Small intestine (tissue), 7 donors: ENCODE measurements around the gene DEF6. TPM values are rescaled to one million over a fixed set of nuclear protein-coding genes. Genes with fewer than 3 reads are reported as not detected.
A peak's percentile ranks its signal among the peaks of the same experiment; 100 is the strongest.

Source experiments
- DNase-seq, 2 donors: peaks; one replicate each; pipeline versions ENCODE4 v3.0.0 to v3.0.0-alpha.2; 2013
- FAIRE-seq: peaks from 2 replicates; lab custom pipeline; 2012; peaks lifted over from hg19 to GRCh38; lab: Jason Lieb, UNC
- H3K27ac ChIP-seq, 3 donors: one replicate each; pipeline ENCODE4 v1.5.1; 2013; ENCODE audit warnings: low read length in 2 of 3, mild to moderate bottlenecking in 2 of 3, control low read depth in 1 of 3, inconsistent platforms in 1 of 3, low read depth in 1 of 3, moderate library complexity in 1 of 3
- H3K27me3 ChIP-seq, 3 donors: one replicate each; pipeline ENCODE4 v1.6.1; 2013; ENCODE audit warnings: low read length in 3 of 3, inconsistent platforms in 1 of 3; ENCODE audit not compliant: control insufficient read depth in 3 of 3, insufficient read depth in 3 of 3
- H3K36me3 ChIP-seq, 3 donors: one replicate each; pipeline ENCODE4 v1.6.1; 2013; ENCODE audit warnings: low read length in 3 of 3, inconsistent platforms in 1 of 3, low read depth in 1 of 3, mild to moderate bottlenecking in 1 of 3, moderate library complexity in 1 of 3; ENCODE audit not compliant: control insufficient read depth in 3 of 3, insufficient read depth in 2 of 3
- H3K4me1 ChIP-seq, 3 donors: one replicate each; pipeline ENCODE4 v1.6.1; 2013; ENCODE audit warnings: low read length in 2 of 3, inconsistent platforms in 1 of 3, low read depth in 1 of 3, mild to moderate bottlenecking in 1 of 3, moderate library complexity in 1 of 3; ENCODE audit not compliant: control insufficient read depth in 3 of 3, insufficient read depth in 2 of 3
- H3K4me3 ChIP-seq, 3 donors: one replicate each; pipeline ENCODE4 v1.5.1; 2013; ENCODE audit warnings: low read length in 3 of 3, control low read depth in 1 of 3, inconsistent platforms in 1 of 3, low read depth in 1 of 3, mild to moderate bottlenecking in 1 of 3, moderate library complexity in 1 of 3
- H3K9me3 ChIP-seq, 2 donors: one replicate each; pipeline ENCODE4 v1.6.1; 2013; ENCODE audit warnings: low read depth in 1 of 2, low read length in 1 of 2; ENCODE audit not compliant: control insufficient read depth in 2 of 2, insufficient read depth in 1 of 2
- WGBS, 3 donors: extraction: QIAGEN DNeasy Blood & Tissue Kit; methylation state at CpG; one replicate each; pipeline ENCODE4 v1.1.7; 2013; 5-methylcytosine and 5-hydroxymethylcytosine counted together
- polyA plus RNA-seq, 4 donors: library from polyadenylated mRNA; stranded (reverse) in 3 of 4; unstranded in 1 of 4; fragments of 200-250 nt in 3 of 4; fragments of 120-200 nt in 1 of 4; gene quantifications; one replicate each; pipeline versions ENCODE4 v1.2.1 to v1.2.3, GENCODE V29; 2013
- donor health status: healthy with polysubstance abuse.
- donor health status: control.
- donor health status: control.
- donor health status: Bipolar disorder and iron deficiency.
- donor health status: healthy.

The DEF6 gene
- polyA plus RNA-seq, 4 donors: 4.7 to 16.2 (median 12.3) TPM

- WGBS, 3 donors: 91 to 95% (median 93%) methylated on average over 12 of the region's 12 CpGs
- DNase-seq: no peak
- no peak for FAIRE-seq
- Histone ChIP-seq H3K36me3 (peaks cover 14 to 83% (median 18%) of the 10 kb centered on the region in 3 donors), H3K4me3 (no peak overlapping the region), H3K9me3 (no peaks in the 10 kb centered on the region), H3K4me1 (no peaks in the 10 kb centered on the region), H3K27me3 (no peaks in the 10 kb centered on the region), H3K27ac (no peak overlapping the region)
Measured at GRCh38 chr6:35287671-35288396, 9.8 kb upstream of the DEF6 start.

GRCh38 chr6:35288834-35289233, 8.8 kb upstream of the DEF6 start:
- no peak for DNase-seq
- Histone ChIP-seq H3K36me3 (peaks cover 14 to 87% (median 24%) of the 10 kb centered on the region in 3 donors), H3K4me3 (no peak overlapping the region), H3K4me1 (no peaks in the 10 kb centered on the region), H3K27me3 (no peaks in the 10 kb centered on the region), H3K9me3 (no peaks in the 10 kb centered on the region), H3K27ac (no peak overlapping the region)
- no peak for FAIRE-seq
- 70 to 73% (median 73%) methylated on average over 4 of the region's 4 CpGs for WGBS, 3 donors

GRCh38 chr6:35291491-35291890, 6.1 kb upstream of the DEF6 start:
- H3K36me3 ChIP-seq: peaks cover 11 to 93% (median 24%) of the 10 kb centered on the region in 3 donors
- FAIRE-seq: no peak

GRCh38 chr6:35292494-35292893, 5.1 kb upstream of the DEF6 start:
- 73 to 83% (median 74%) methylated on average over 15 of the region's 15 CpGs for WGBS, 3 donors
- H3K27me3 ChIP-seq: no peaks in the 10 kb centered on the region
- peaks cover 10 to 88% (median 24%) of the 10 kb centered on the region in 3 donors for H3K36me3 ChIP-seq
- no peak for DNase-seq
- H3K9me3 ChIP-seq: no peaks in the 10 kb centered on the region
- no peak overlapping the region for H3K27ac ChIP-seq
- no peak overlapping the region for H3K4me3 ChIP-seq
- peaks cover 0 to 6% (median 0%) of the 10 kb centered on the region in 3 donors for H3K4me1 ChIP-seq
- FAIRE-seq: no peak

More at GRCh38 chr6:35291491-35291890, 6.1 kb upstream of the DEF6 start:
- Histone ChIP-seq H3K4me1 (no peaks in the 10 kb centered on the region), H3K4me3 (no peak overlapping the region), H3K27me3 (no peaks in the 10 kb centered on the region), H3K9me3 (no peaks in the 10 kb centered on the region), H3K27ac (no peak overlapping the region)
- no peak for DNase-seq
- 95 to 96% (median 95%) methylated on average over 13 of the region's 13 CpGs for WGBS, 3 donors

- FAIRE-seq: no peak
- H3K27ac ChIP-seq: no peak overlapping the region
- no peak for DNase-seq
- 90 to 92% (median 90%) methylated on average over 9 of the region's 9 CpGs for WGBS, 3 donors
- H3K4me3 ChIP-seq: no peak overlapping the region
- H3K27me3 ChIP-seq: no peaks in the 10 kb centered on the region
- no peaks in the 10 kb centered on the region for H3K9me3 ChIP-seq
- H3K4me1 ChIP-seq: peaks cover 0 to 15% (median 0%) of the 10 kb centered on the region in 3 donors
- peaks cover 6 to 78% (median 20%) of the 10 kb centered on the region in 3 donors for H3K36me3 ChIP-seq
Measured at GRCh38 chr6:35293681-35294080, 3.9 kb upstream of the DEF6 start.

- DNase-seq: peak; percentile 61 to 73
- Histone ChIP-seq H3K4me1 (peaks cover 0 to 18% (median 0%) of the 10 kb centered on the region in 3 donors), H3K27ac (no peak overlapping the region), H3K36me3 (peaks cover 6 to 72% (median 17%) of the 10 kb centered on the region in 3 donors), H3K9me3 (no peaks in the 10 kb centered on the region), H3K4me3 (no peak overlapping the region), H3K27me3 (no peaks in the 10 kb centered on the region)
- no peak for FAIRE-seq
- 49 to 57% (median 51%) methylated on average over 10 of the region's 10 CpGs for WGBS, 3 donors
Measured at GRCh38 chr6:35294308-35294945, 3.2 kb upstream of the DEF6 start.

GRCh38 chr6:35295036-35295435, 2.6 kb upstream of the DEF6 start:
- Histone ChIP-seq H3K4me1 (peaks cover 0 to 23% (median 0%) of the 10 kb centered on the region in 3 donors), H3K9me3 (no peaks in the 10 kb centered on the region), H3K27me3 (no peaks in the 10 kb centered on the region), H3K36me3 (peaks cover 3 to 66% (median 15%) of the 10 kb centered on the region in 3 donors), H3K27ac (no peak overlapping the region), H3K4me3 (no peak overlapping the region)
- DNase-seq (no peak), FAIRE-seq (no peak)
- 92 to 95% (median 93%) methylated on average over 2 of the region's 2 CpGs for WGBS, 3 donors

GRCh38 chr6:35295521-35296315, 1.9 kb upstream of the DEF6 start:
- H3K27ac ChIP-seq: no peak overlapping the region
- H3K4me3 ChIP-seq: no peak overlapping the region
- no peaks in the 10 kb centered on the region for H3K9me3 ChIP-seq
- peaks cover 3 to 59% (median 13%) of the 10 kb centered on the region in 3 donors for H3K36me3 ChIP-seq
- DNase-seq (no peak), FAIRE-seq (no peak)
- no peaks in the 10 kb centered on the region for H3K27me3 ChIP-seq
- H3K4me1 ChIP-seq: peaks cover 0 to 23% (median 0%) of the 10 kb centered on the region in 3 donors
- WGBS, 3 donors: 56 to 60% (median 60%) methylated on average over 3 of the region's 3 CpGs
